SK-N-SH treated with all-trans-retinoic acid at 6 μM for 48 hours (cell line): ENCODE measurements around the gene LIG1.

ENCODE experiments used
- ESRRG ChIP-seq: fragments of 250-450 bp; sonication (Bioruptor Pico); IDR thresholded peaks from 2 replicates; pipeline ENCODE4 v1.6.1; 2021; ENCODE audit warnings: mild to moderate bottlenecking
- ZFP3 ChIP-seq: fragments of 250-450 bp; sonication (Bioruptor Pico); IDR thresholded peaks from 2 replicates; pipeline ENCODE4 v1.5.0; 2020; ENCODE audit warnings: mild to moderate bottlenecking, moderate library complexity
- ZFP30 ChIP-seq: fragments of 450-650 bp; formaldehyde crosslinking; IDR thresholded peaks from 2 replicates; pipeline ENCODE4 v1.5.0; 2022; ENCODE audit warnings: mild to moderate bottlenecking, moderate library complexity

DNA sequence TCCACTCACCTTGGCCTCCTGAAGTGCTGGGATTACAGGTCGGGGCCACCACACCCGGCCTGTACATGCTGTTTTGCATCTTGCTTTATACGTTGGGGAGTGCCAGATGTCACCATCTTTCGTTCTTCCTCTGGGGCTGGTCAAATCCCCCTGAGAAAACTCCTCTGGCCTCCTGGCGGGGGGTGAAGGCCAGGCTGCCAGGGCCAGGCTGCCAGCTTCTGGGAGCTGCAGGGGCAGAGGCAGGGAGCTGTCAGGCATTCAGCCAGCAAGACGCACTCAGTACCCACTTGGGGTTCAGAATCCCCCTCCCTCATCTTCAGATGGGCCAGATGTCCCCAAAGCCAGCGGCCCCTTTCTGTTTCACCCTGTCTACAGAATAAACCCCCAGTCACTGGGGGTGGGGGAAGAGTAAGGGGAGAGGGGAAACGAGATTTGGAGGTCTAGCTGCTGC, 16.4 kb upstream of the LIG1 start:
- no peak for TF ChIP-seq ZFP30
- TF ChIP-seq ESRRG (CRISPR knock-in tag) = no peak
- TF ChIP-seq ZFP3 = no peak
